GM18517 (cell line): ENCODE results near the gene PIGL.
A peak's percentile ranks its signal among the peaks of the same experiment; 100 is the strongest.

Experiments
- ATAC-seq: cut with Tn5 transposase; IDR thresholded peaks from one replicate; pipeline ENCODE4 v1.9.1; 2021; ENCODE audit warnings: mild to moderate bottlenecking, moderate library complexity; ENCODE audit not compliant: unreplicated experiment

The PIGL gene

DNA sequence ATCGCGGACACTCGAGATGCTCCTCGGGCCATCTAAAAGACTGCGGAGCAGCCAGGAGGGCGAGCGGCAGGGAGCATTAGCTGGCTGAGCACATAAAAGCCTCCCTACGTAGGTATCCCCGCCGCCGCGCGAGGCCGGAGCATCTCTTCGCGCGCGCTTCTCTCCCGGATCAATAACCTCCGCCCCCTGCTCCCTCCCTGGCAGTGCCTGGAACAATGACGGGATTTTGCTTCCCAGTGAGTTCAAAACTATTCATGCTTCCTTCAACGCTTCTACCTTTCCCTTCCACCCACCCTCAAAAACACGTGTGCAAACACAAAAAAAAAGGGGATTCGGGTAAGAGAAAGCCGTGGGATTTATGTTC, 135.3 kb downstream of the PIGL start:
- no peak for ATAC-seq

DNA sequence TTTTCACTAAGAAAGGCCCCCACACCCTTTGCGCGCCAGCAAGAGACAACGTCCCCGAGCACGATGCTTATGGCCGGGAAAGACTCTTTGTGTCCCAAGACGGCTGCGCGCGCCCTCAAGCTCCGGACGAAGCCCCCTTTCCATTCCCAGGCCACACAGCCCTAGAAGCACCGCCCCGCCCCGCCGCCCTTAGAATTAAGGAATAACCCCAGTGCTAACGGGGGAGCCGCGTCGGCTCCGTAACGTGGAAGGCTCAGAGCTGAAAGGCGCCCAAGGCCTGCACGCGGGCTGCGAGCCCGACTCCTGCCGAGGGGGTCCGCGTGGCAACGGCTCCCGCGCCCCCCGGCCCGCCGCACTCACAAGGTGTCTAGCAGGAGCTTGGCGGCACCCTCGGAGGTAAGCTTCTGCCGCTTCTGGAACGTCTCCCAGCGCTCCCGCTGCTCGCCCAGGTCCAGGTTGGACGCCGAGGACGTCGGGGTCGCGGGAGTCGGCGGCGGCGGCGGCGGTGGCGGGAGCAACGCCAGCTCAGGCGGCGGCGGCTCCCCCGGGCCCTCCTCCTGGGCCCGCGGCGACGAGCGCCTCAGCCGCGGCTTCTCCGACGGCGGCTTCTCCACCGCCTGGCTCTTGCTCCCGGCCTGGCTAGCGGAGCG, 135.8 kb downstream of the PIGL start:
- peak; percentile 58 for ATAC-seq

DNA sequence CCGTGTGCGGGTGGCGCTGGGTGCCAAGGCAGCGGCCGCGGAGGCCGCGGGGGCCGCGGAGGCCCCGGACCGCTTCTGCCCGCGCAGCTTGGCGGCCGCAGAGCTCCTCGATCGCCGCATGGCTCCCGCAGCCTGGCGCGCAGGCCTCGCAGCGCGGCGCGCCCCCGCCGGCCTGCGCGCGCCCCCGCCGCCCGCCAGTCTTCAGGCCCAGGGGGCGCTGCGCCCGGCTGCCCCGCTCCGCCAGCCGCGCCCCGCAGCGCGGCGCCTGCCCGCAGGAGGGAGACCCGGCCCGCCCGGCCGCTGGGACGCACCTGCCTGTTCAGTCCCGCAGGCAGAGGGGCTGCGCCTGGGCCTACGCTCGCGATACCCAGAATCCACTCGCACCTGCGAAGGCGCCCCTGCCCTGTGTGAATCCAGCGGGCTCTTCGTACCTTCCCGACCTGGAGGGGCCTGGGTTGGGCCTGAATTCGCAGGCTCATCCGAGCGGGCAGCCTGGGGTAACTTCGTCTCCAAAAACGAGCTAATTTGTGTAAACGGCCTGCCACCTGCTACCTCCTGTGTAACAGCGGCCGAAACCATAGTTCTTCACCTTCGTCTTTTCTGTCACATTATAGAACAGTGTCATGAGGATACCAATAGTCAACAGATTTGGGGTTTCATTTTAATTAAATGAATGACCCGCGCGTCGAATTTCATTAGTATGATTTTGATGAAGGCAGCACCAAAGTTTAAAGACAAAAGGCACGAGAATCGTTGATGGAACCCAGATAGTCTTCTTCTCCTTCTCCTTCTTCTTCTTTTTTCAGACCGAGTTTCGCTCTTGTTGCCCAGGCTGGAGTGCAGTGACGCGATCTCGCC, 136.5 kb downstream of the PIGL start, which contains the start of gene CENPV:
TSS of gene CENPV (minus strand) at position 153 of the 858 bp plus-strand sequence. CDS start at position 120, 33 bp downstream.
- ATAC-seq: peak; percentile 69

DNA sequence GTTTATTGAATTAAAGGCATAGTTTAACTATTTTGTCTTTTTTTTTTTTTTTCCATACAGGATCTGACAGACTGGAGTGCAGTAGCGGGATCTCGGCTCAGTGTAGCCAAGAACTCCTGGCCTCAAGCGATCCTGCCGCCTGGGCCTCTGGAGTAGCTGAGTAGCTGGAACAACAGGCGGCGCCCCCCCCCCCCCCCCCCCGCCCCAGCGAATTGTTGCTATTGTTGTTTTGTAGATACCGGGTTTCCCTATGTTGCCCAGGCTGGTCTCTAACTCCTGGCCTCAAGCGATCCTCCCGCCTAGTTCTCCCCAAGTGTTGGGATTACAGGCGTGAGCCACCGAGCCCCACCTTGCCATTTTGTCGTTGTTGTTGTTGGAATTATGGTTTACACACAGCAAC, 137.6 kb downstream of the PIGL start:
- no peak for ATAC-seq

DNA sequence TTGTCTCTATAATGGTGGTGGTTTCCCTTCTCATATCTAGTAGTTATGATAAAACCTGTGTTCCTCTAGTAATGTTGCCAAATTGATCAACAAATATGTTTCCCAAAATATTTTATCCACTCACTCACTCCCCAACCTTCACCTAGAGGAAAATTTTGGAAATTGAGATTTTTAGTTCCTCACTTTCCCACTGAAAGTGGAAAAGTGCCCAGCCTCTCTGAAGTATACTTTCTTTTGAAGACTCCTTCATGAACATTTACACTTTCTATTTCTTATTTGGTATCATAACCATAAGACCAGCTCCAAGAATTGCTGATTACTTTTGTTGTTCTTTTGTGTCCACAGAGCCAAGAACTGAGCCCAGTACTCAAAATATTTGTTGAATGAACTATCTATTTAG, 141.4 kb downstream of the PIGL start:
- ATAC-seq: no peak

DNA sequence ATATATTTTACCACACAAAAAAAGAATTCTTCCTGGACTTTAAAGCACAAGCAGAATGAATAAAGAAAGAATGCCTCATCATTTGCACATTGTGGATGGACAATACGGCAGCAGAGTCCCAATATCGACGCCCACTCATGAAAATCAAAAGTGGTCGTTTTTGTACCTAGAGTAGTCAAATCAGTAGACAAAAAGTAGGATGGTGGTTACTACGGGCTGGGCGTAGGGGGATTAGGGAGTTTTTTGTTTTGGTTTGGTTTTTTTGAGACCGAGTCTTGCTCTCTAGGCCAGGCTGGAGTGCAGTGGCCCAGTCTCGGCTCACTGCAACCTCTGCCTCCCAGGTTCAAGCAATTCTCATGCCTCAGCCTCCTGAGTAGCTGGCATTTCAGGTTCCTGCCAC, 144.9 kb downstream of the PIGL start:
- ATAC-seq: no peak

DNA sequence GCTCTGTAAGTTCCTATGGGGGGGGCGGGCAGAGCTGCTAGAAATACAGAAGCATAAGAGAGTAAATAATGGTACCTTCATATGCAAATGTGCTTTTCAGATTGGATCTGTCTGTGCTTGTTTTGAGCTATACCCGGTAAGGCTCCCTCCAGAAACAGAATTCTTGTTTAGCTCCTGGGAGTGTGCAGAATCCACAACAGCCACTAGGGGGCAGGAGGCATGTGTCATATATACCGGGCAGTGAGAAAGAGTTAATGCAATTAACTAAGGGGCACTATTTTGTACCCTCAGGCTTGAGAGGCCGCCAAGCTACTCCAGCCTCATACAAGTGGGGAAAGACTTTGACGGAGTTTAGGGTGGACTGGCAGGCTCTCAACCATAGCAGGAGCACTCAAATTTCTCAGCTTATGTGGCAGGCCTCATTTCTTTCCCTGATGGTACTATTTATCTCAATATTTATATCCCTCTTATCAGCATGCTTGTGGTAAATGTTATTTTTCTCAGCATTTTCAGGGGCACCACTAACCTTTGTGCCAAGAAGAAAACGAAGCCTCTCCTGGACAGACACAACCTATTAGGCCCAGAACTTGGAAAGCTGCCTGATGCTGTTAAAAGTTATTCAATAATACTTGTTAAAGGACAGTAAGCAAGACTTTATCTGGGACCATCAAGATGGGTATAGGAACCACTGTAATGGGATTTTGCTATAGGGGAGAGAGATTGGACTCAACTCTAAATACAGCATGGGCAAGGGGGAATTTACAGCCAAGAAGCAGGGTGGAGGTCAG, 146.9 kb downstream of the PIGL start:
- peak; percentile 72 for ATAC-seq

DNA sequence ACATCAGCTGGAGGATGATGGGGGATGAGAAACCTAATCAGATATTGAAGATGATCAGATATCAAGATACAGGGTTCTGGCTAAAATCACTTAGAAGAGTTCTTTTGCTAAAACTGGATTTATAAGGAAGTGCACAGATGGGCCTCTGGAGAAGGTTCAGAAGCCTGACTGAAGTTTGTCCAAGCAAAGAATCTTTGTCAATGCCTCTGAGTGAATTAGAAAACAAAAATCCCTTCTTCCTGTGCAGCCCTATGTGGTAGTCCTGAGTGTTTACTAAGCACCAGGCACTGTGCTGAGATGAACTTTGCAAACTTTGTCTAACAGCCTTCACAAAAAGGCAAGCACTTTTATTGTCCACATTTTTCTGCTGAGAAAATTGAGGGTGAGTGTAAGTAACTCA, 147.6 kb downstream of the PIGL start:
- ATAC-seq: no peak

DNA sequence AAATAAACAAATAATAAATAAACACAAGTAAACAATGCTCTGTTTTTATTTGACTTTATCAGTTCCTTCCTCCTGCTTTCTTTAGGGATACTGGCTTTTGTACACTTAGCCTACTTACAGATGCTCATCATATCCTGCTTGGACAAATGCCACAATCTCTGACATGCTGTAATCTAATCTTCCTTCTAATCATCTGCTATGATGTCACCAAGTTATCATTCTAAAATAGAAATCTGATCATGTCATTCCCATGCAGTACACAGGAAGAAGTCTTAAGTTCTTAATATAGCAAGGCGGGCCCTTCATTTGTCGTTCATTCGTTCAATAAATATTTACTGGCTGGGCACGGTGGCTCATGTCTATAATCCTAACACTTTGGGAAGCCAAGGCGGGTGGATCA, 154.7 kb downstream of the PIGL start:
- no peak for ATAC-seq

DNA sequence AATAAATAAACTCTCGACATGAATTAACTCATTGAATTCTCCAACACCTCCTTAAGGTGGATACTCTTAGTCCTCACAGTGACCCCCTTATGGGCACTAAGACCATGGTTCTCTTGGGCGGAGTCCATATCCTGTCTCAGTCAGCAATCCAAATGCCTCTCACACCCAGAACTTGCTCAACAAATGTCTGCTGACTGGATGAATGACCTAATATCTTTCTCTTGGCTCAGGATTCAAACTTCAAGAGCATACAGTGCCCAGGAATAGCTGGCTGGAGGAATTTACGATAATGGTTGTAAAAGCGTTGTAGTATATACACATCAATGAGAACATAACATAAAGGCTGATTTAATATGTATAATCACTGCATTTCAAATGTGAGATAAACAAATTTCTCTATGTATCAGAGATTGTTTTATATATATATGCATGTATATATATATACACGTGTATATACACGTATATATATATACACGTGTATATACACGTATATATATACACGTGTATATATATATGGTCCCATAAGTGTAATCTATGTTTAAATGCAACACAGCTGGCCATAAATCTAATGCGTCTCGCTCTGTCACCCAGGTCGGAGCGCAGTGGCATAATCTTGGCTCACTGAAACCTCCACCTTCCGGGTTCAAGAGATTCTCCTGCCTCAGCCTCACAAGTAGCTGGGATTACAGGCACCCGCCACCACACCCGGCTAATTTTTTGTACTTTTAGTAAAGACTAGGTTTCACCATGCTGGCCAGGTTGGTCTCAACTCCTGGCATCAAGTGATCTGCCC, 157.3 kb downstream of the PIGL start:
- no peak for ATAC-seq
